HepG2 (cell line): ENCODE results near the gene IQSEC1. TPM values are rescaled to one million over a fixed set of nuclear protein-coding genes. Genes with fewer than 3 reads are reported as not detected.

Source experiments
- AGO1 ChIP-seq: fragments of 200-400 bp; formaldehyde crosslinking; IDR thresholded peaks from 2 replicates; pipeline ENCODE4 v1.6.1; 2017; ENCODE audit warnings: mild to moderate bottlenecking, low read depth, low read length, moderate library complexity; ENCODE audit not compliant: poor library complexity, severe bottlenecking
- BCL6 ChIP-seq: IDR thresholded peaks from 2 replicates; pipeline ENCODE4 v1.6.1; 2016; ENCODE audit warnings: missing genetic modification reagents, missing compliant biosample characterization
- BHLHE40 ChIP-seq: IDR thresholded peaks from 2 replicates; pipeline ENCODE4 v1.6.1; 2011; ENCODE audit warnings: low read length, improper control_type of control experiment
- CHD4 ChIP-seq: fragments of 200-600 bp; sonication (generic); IDR thresholded peaks from 2 replicates; pipeline ENCODE4 v1.7.0; 2017; ENCODE audit warnings: mild to moderate bottlenecking, low read length, borderline replicate concordance
- GFI1 ChIP-seq: sonication (generic); formaldehyde crosslinking; IDR thresholded peaks from 2 replicates; pipeline ENCODE4 v1.5.0; 2020; ENCODE audit warnings: missing genetic modification reagents, mild to moderate bottlenecking, borderline replicate concordance
- GZF1 ChIP-seq: sonication (generic); formaldehyde crosslinking; IDR thresholded peaks from 2 replicates; pipeline ENCODE4 v1.5.1; 2020; ENCODE audit warnings: mild to moderate bottlenecking, missing genetic modification reagents
- HBP1 ChIP-seq: IDR thresholded peaks from 2 replicates; pipeline ENCODE4 v1.6.1; 2016; ENCODE audit warnings: low read depth, control low read depth
- HMG20A ChIP-seq: IDR thresholded peaks from 2 replicates; pipeline ENCODE4 v1.6.1; 2016; ENCODE audit warnings: borderline replicate concordance
- KLF12 ChIP-seq: sonication (generic); formaldehyde crosslinking; IDR thresholded peaks from 2 replicates; pipeline ENCODE4 v1.4.0; 2020; ENCODE audit warnings: missing genetic modification reagents, borderline replicate concordance
- MBD4 ChIP-seq: IDR thresholded peaks from 2 replicates; pipeline ENCODE4 v1.6.1; 2012; ENCODE audit warnings: low read length, inconsistent platforms, borderline replicate concordance
- NFKB2 ChIP-seq: sonication (generic); formaldehyde crosslinking; IDR thresholded peaks from 2 replicates; pipeline ENCODE4 v1.4.0; 2020; ENCODE audit warnings: missing genetic modification reagents, borderline replicate concordance
- NKX3-1 ChIP-seq: sonication (generic); formaldehyde crosslinking; IDR thresholded peaks from 2 replicates; pipeline ENCODE4 v1.5.0; 2020; ENCODE audit warnings: missing genetic modification reagents
- PHF5A ChIP-seq: IDR thresholded peaks from one replicate; pipeline ENCODE4 v1.6.1; 2018; ENCODE audit warnings: low read depth, missing genetic modification reagents; ENCODE audit not compliant: unreplicated experiment
- POGZ ChIP-seq: sonication (generic); formaldehyde crosslinking; IDR thresholded peaks from 2 replicates; pipeline ENCODE4 v1.4.0; 2020; ENCODE audit warnings: mild to moderate bottlenecking, missing genetic modification reagents
- POLR2AphosphoS5 ChIP-seq: IDR thresholded peaks from 2 replicates; pipeline ENCODE4 v1.6.1; 2012; ENCODE audit warnings: low read depth, low read length
- STAT5B ChIP-seq: sonication (generic); formaldehyde crosslinking; IDR thresholded peaks from 2 replicates; pipeline ENCODE4 v1.4.0; 2020; ENCODE audit warnings: missing genetic modification reagents
- TCF12 ChIP-seq, 2 experiments: fragments of 450-650 bp in 1 of 2; sonication (generic) in 1 of 2; formaldehyde crosslinking in 1 of 2; IDR thresholded peaks; 2 replicates each; pipeline versions ENCODE4 v1.6.1 to v1.8.0; 2017 to 2022; ENCODE audit warnings: antibody characterized with exemption in 1 of 2, mild to moderate bottlenecking in 1 of 2, missing genetic modification reagents in 1 of 2, moderate library complexity in 1 of 2
- THAP8 ChIP-seq: sonication (generic); formaldehyde crosslinking; IDR thresholded peaks from 2 replicates; pipeline ENCODE4 v1.5.1; 2020; ENCODE audit warnings: missing genetic modification reagents, mild to moderate bottlenecking, borderline replicate concordance
- ZFAT ChIP-seq: sonication (generic); formaldehyde crosslinking; conservative IDR thresholded peaks from 2 replicates; pipeline ENCODE4 v1.8.1; 2023; ENCODE audit warnings: missing genetic modification reagents, inconsistent platforms
- ZFY ChIP-seq: sonication (generic); formaldehyde crosslinking; IDR thresholded peaks from 2 replicates; pipeline ENCODE4 v1.4.0; 2020; ENCODE audit warnings: missing genetic modification reagents
- ZNF207 ChIP-seq: fragments of 450-650 bp; IDR thresholded peaks from 2 replicates; pipeline ENCODE4 v1.6.1; 2016; ENCODE audit warnings: antibody characterized with exemption, borderline replicate concordance
- ZNF382 ChIP-seq: sonication (generic); formaldehyde crosslinking; IDR thresholded peaks from 2 replicates; pipeline ENCODE4 v1.5.0; 2020; ENCODE audit warnings: missing genetic modification reagents, mild to moderate bottlenecking, borderline replicate concordance
- ZNF431 ChIP-seq: sonication (generic); formaldehyde crosslinking; IDR thresholded peaks from 2 replicates; pipeline ENCODE4 v1.9.0; 2022; ENCODE audit warnings: missing genetic modification reagents, low read depth, mild to moderate bottlenecking, borderline replicate concordance
- ZNF556 ChIP-seq: sonication (generic); formaldehyde crosslinking; IDR thresholded peaks from 2 replicates; pipeline ENCODE4 v1.4.0; 2020; ENCODE audit warnings: mild to moderate bottlenecking, missing genetic modification reagents, borderline replicate concordance
- polyA plus RNA-seq, 8 experiments: library from polyadenylated mRNA; depleted of rRNA in 3 of 8; stranded (reverse) in 7 of 8; unstranded in 1 of 8; fragments of >200 nt; fragmentation: Illumina TruSeq in 4 of 8; extraction: Trizol in 4 of 8; gene quantifications; 2 replicates each; pipeline versions ENCODE4 v1.2.1 to v1.2.3, GENCODE V29; 2011 to 2016; ENCODE audit warnings: low read depth in 4 of 8, missing spikeins in 1 of 8, mixed read lengths in 1 of 8; ENCODE audit not compliant: insufficient read depth in 1 of 8
- total RNA-seq, 5 experiments: library from RNA; depleted of rRNA; stranded (reverse); fragments of >200 nt; fragmentation: Illumina TruSeq; extraction: Trizol; gene quantifications; 2 replicates each; pipeline ENCODE4 v1.2.3, GENCODE V29; 2016; ENCODE audit warnings: low read depth in 1 of 5
- TF ChIP-seq, protein P1 (sequence below): sonication (generic); formaldehyde crosslinking; IDR thresholded peaks from 2 replicates; pipeline ENCODE4 v1.4.0; 2020; ENCODE audit warnings: missing genetic modification reagents

Gene IQSEC1
- total and polyA plus RNA-seq, 2 of the 13 experiments (the other 11 are each of a cell fraction or from before 2014, with no cell fraction given) = 17.4 to 20.2 TPM

DNA sequence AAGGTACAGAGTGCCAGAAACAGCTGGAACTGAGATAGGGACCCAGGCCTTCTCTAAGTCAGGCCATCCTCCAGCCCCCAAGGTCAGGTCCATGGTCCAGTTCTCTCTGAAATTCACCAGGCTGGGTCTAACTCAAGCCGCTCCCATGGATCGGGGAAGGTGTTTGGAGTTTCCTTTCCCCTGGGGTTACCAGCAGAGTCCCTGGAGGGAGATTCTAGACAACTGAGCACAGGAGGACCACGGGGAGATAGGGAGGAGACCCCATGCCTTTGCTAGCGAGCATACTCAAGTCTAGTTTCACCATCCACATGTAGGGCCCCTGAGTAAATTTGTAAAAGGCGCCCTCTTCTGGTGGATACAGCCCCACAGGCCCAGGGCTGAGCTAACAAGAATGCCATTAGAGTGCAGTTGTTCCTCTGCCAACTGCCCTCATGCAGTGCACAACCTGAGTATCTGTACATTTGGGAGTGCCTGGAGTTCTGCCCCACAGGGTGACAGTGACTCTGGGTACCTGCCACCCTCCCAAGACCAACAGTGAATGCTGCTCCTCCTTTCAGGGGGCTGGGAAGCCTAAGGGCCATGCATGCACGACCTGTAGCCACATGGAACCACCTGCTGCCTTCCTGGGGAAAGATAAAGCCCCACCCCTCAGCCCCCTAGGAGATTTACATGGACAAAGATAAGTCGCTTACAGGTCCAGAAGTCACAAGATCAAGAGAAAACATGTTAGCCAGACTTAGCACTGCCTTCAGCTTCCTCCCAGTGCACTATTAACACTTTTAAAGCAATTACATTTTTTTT lies 89.0 kb downstream of the IQSEC1 start (continued):
- TF ChIP-seq HBP1 (CRISPR knock-in tag) (no peak), ZNF207 (no peak), GFI1 (CRISPR knock-in tag) (no peak), NFKB2 (CRISPR knock-in tag) (no peak), HMG20A (CRISPR knock-in tag) (no peak), THAP8 (CRISPR knock-in tag) (no peak), KLF12 (no peak), MBD4 (no peak), ZNF431 (CRISPR knock-in tag) (no peak), ZFAT (no peak), NKX3-1 (CRISPR knock-in tag) (no peak), BCL6 (CRISPR knock-in tag) (no peak), PHF5A (CRISPR knock-in tag) (no peak), STAT5B (CRISPR knock-in tag) (no peak), AGO1 (no peak), BHLHE40 (no peak), ZNF382 (CRISPR knock-in tag) (no peak), GZF1 (no peak), ZFY (CRISPR knock-in tag) (peak; percentile 35; the same call in 1 of the 2 replicates), POLR2AphosphoS5 (no peak), TCF12 (IDR thresholded peaks at IDR 0.05) (no peak), TCF12 (CRISPR knock-in tag; IDR thresholded peaks at IDR 0.05) (no peak), CHD4 (no peak), POGZ (CRISPR knock-in tag) (no peak), ZNF556 (CRISPR knock-in tag) (no peak; the same call in 1 of the 2 replicates)
- TF ChIP-seq, protein P1, sequence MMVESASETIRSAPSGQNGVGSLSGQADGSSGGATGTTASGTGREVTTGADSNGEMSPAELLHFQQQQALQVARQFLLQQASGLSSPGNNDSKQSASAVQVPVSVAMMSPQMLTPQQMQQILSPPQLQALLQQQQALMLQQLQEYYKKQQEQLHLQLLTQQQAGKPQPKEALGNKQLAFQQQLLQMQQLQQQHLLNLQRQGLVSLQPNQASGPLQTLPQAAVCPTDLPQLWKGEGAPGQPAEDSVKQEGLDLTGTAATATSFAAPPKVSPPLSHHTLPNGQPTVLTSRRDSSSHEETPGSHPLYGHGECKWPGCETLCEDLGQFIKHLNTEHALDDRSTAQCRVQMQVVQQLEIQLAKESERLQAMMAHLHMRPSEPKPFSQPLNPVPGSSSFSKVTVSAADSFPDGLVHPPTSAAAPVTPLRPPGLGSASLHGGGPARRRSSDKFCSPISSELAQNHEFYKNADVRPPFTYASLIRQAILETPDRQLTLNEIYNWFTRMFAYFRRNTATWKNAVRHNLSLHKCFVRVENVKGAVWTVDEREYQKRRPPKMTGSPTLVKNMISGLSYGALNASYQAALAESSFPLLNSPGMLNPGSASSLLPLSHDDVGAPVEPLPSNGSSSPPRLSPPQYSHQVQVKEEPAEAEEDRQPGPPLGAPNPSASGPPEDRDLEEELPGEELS (CRISPR knock-in tag) = no peak
